Testis (tissue), 5 donors: ENCODE measurements around the gene CD276. TPM values are rescaled to one million over a fixed set of nuclear protein-coding genes. Genes with fewer than 3 reads are reported as not detected.
"Not testable (repeated sequence)": the region's sequence is repeated elsewhere in the genome, so short reads cannot be mapped to it uniquely, and the experiment has no call there.

ENCODE experiments used
- DNase-seq: peaks from one replicate; pipeline ENCODE4 v3.0.0-alpha.2; 2019
- H3K27ac ChIP-seq, 2 donors: fragments of 200-600 bp; sonication (generic); one replicate each; pipeline ENCODE4 v1.5.1; 2019
- H3K27me3 ChIP-seq: fragments of 200-600 bp; sonication (generic); one replicate; pipeline ENCODE4 v1.5.1; 2019
- H3K36me3 ChIP-seq: fragments of 200-600 bp; sonication (generic); one replicate; pipeline ENCODE4 v1.5.1; 2017; ENCODE audit warnings: low read depth; ENCODE audit errors: missing control alignments
- H3K4me1 ChIP-seq: fragments of 200-600 bp; sonication (generic); one replicate; pipeline ENCODE4 v1.5.1; 2019
- H3K4me3 ChIP-seq, 2 donors: fragments of 200-600 bp; sonication (generic); one replicate each; pipeline ENCODE4 v1.5.1; 2017 to 2019
- H3K9me3 ChIP-seq: fragments of 200-600 bp; sonication (generic); one replicate; pipeline ENCODE4 v1.5.1; 2017
- POLR2A ChIP-seq: fragments of 450-650 bp; IDR thresholded peaks from one replicate; pipeline ENCODE4 v1.6.1; 2017; ENCODE audit warnings: antibody characterized with exemption, mild to moderate bottlenecking, moderate library complexity
- WGBS, 2 donors: methylation state at CpG; one replicate each; pipeline ENCODE4 v1.1.5; 2018; 5-methylcytosine and 5-hydroxymethylcytosine counted together
- intact Hi-C: fragments of 100-400 bp; cut with DNase I; formaldehyde crosslinking; loops from one replicate; pipeline ENCODE4 v1.15.1; 2023; ENCODE audit warnings: low total_unique reads
- long read RNA-seq, 2 donors: transcript quantifications; one replicate each; lab custom pipeline, GENCODE V29; 2026
- polyA plus RNA-seq: library from polyadenylated mRNA; stranded (reverse); fragments of 350-450 nt; fragmentation: Illumina TruSeq; extraction: RNeasy Lipid Tissue Mini Kit (QIAGEN cat#74804); gene quantifications from one replicate; pipeline ENCODE4 v1.2.3, GENCODE V29; 2014; ENCODE audit warnings: low read depth, low replicate concordance; ENCODE audit not compliant: insufficient read depth
- total RNA-seq, 2 donors: library from RNA; depleted of rRNA; stranded (reverse); fragments of >200 nt; gene quantifications; one replicate each; pipeline ENCODE4 v1.2.3, GENCODE V29; 2016
- TF ChIP-seq, protein P1 (sequence below), 3 experiments: fragments of 450-650 bp in 2 of 3; fragments of 200-600 bp in 1 of 3; sonication (generic) in 1 of 3; IDR thresholded peaks; one replicate each; pipeline ENCODE4 v1.5.1; 2016 to 2019; ENCODE audit warnings: antibody characterized with exemption in 3 of 3, mild to moderate bottlenecking in 2 of 3, moderate library complexity in 1 of 3

Gene CD276
- total RNA-seq (10 to 100 TPM; 43.1 to 61.5 TPM), polyA plus RNA-seq (50.3 TPM)
- long read RNA-seq, donor 1, transcript CD276-202 (10 exons, 3,469 nt) = major isoform, 9 of 11 reads
- long read RNA-seq, donor 1, partial matches to known transcripts = 0 of 11 reads
- long read RNA-seq, donor 1, other reads (novel, unspliced or antisense) = 0 of 11 reads
- long read RNA-seq, donor 2, transcript CD276-202 (10 exons, 3,469 nt) = major isoform, 5 of 8 reads
- long read RNA-seq, donor 2, partial matches to known transcripts = 0 of 8 reads
- long read RNA-seq, donor 2, other reads (novel, unspliced or antisense) = 0 of 8 reads

DNA sequence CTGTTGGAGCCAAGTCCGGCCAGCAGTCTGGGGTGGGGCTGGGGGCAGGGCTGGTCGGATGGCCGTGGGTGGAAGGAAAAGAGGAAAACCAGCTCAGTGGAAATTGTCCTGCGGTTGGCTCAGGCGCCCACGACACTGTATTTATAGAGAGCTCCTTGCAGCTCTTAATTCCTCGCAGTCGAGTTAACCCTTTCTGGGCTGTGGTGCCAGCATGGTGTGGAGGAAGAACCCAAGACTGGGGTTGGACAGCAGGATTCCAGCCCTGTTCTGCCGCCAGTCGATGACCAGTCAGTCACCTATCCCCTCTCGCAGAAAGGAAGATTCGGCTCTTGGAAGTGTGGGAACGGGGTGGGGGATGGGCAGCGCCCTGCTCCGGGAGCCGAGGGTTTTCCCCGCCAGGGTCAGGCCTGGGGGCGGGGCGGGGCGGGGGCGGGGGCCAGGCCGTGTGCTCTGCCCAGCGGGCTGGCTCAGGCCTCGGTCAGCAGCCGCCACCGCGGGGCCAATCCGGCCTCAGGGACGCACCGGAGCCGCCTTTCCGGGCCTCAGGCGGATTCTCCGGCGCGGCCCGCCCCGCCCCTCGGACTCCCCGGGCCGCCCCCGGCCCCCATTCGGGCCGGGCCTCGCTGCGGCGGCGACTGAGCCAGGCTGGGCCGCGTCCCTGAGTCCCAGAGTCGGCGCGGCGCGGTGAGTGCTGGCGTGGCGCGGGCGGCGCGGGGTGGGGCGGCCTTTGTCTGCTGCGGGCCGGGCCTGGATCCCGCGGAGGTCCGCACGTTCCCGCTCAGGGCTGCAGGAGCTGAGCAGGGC, at the start of gene CD276:
TSS of gene CD276 (plus strand) at position 607 of the 804 bp plus-strand sequence. CDS start 15,257 bp downstream, outside the sequence.
- TF ChIP-seq, protein P1, sequence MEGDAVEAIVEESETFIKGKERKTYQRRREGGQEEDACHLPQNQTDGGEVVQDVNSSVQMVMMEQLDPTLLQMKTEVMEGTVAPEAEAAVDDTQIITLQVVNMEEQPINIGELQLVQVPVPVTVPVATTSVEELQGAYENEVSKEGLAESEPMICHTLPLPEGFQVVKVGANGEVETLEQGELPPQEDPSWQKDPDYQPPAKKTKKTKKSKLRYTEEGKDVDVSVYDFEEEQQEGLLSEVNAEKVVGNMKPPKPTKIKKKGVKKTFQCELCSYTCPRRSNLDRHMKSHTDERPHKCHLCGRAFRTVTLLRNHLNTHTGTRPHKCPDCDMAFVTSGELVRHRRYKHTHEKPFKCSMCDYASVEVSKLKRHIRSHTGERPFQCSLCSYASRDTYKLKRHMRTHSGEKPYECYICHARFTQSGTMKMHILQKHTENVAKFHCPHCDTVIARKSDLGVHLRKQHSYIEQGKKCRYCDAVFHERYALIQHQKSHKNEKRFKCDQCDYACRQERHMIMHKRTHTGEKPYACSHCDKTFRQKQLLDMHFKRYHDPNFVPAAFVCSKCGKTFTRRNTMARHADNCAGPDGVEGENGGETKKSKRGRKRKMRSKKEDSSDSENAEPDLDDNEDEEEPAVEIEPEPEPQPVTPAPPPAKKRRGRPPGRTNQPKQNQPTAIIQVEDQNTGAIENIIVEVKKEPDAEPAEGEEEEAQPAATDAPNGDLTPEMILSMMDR (IDR thresholded peaks at IDR 0.05) = no peak
- no peak for TF ChIP-seq POLR2A
- peaks cover 22% of the 10 kb centered on the region for H3K4me1 ChIP-seq
- peak within 1 kb of the TSS; percentile 59 to 80 for H3K27ac ChIP-seq
- no peaks in the 10 kb centered on the region for H3K36me3 ChIP-seq
- intact Hi-C loops = no loop called here
- 0% methylated on average over 8 to 44 of the region's 69 CpGs for WGBS, 2 donors
- H3K27me3 ChIP-seq = no peaks in the 10 kb centered on the region
- DNase-seq = peak; percentile 78
- H3K9me3 ChIP-seq = no peaks in the 10 kb centered on the region
- peak within 1 kb of the TSS; percentile 87 to 92 for H3K4me3 ChIP-seq

- peaks cover 6% of the 10 kb centered on the region for H3K4me1 ChIP-seq
- 57 to 62% methylated on average over 2 of the region's 2 CpGs for WGBS, 2 donors
- intact Hi-C loops = loop anchor here (10.0 kb wide), 1 partner anchor 73 kb away; no protein-coding TSS in a partner anchor
- no peak for DNase-seq
- no peaks in the 10 kb centered on the region for H3K27me3 ChIP-seq
- TF ChIP-seq POLR2A = no peak
- TF ChIP-seq, protein P1 (IDR thresholded peaks at IDR 0.05) = no peak
- no peaks in the 10 kb centered on the region for H3K9me3 ChIP-seq
- no peak overlapping the region for H3K4me3 ChIP-seq
- no peak overlapping the region for H3K27ac ChIP-seq
- no peaks in the 10 kb centered on the region for H3K36me3 ChIP-seq
Observed at GRCh38 chr15:73637527-73637926, 46.7 kb upstream of the CD276 start.

DNA sequence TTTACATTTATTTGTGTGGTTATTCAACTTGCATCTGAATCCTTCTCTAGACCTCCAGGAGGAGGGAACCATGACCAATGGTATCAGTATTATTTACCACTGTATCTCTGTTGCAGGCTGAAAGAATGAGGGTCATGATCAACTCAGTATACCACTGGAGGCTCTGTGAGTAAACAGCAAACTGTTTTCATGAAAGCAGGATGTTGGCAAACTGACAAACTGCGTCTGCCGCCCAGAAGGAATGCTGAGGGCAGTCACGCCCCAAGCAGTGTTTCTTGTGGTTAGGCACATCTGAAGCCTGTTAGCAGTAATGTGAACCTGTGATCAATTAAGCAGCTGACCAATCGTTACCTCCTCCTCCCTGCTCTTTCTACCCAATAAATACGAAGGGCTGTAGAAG, 44.7 kb upstream of the CD276 start:
- intact Hi-C loops = loop anchor here (10.0 kb wide), 1 partner anchor 75 kb away; no protein-coding TSS in a partner anchor
- not testable (repeated sequence) for H3K27ac ChIP-seq, H3K4me3 ChIP-seq, H3K36me3 ChIP-seq, H3K9me3 ChIP-seq, H3K27me3 ChIP-seq, H3K4me1 ChIP-seq, DNase-seq
- 82 to 83% methylated on average over 5 of the region's 5 CpGs for WGBS, 2 donors

GRCh38 chr15:73647259-73648013, 36.7 kb upstream of the CD276 start:
- 82 to 88% methylated on average over 6 of the region's 6 CpGs for WGBS, 2 donors
- H3K9me3 ChIP-seq = no peaks in the 10 kb centered on the region
- H3K36me3 ChIP-seq = no peaks in the 10 kb centered on the region
- H3K4me1 ChIP-seq = no peaks in the 10 kb centered on the region
- H3K27me3 ChIP-seq = no peaks in the 10 kb centered on the region
- no peak for TF ChIP-seq POLR2A
- TF ChIP-seq, protein P1 (IDR thresholded peaks at IDR 0.05) = no peak
- no peak for DNase-seq
- H3K27ac ChIP-seq = no peak overlapping the region
- intact Hi-C loops = no loop called here
- no peak overlapping the region for H3K4me3 ChIP-seq

DNA sequence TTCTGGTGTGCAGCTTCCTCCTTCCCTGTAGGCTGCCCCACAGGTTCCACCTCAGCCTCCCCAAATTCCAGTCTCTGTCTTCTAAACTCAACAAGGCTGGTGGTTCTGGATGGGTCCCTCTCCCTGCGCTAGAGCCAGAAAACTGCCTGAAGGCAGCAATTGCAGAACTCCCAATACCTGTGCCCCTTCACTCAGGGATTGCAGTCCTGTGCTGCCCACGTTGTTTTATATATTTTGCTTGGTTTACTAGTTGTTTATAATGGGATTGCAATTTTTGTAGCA, 36.2 kb upstream of the CD276 start:
- intact Hi-C loops = no loop called here
- TF ChIP-seq POLR2A = no peak
- TF ChIP-seq, protein P1 (IDR thresholded peaks at IDR 0.05) = no peak
- H3K4me1 ChIP-seq = no peaks in the 10 kb centered on the region
- no peak for DNase-seq
- no peaks in the 10 kb centered on the region for H3K36me3 ChIP-seq
- no peaks in the 10 kb centered on the region for H3K27me3 ChIP-seq
- no peak overlapping the region for H3K4me3 ChIP-seq
- H3K9me3 ChIP-seq = no peaks in the 10 kb centered on the region
- 83% methylated on average over 2 of the region's 2 CpGs for WGBS, 2 donors
- no peak overlapping the region for H3K27ac ChIP-seq
